ENCODE data around the gene FAT1.

The FAT1 gene

GRCh38 chr4:186617921-186618320 is 105.7 kb downstream of the FAT1 start:
- no peak for TF ChIP-seq CTCF (IDR thresholded peaks at IDR 0.05; ENCODE audit: low read depth, low read length, missing control alignments)
- in situ Hi-C loops (cut with HindIII; ENCODE audit: low sequenced_read_pairs), result no loop called here
- DNase-seq (ENCODE audit: low read depth), result no peak
- H3K4me3 ChIP-seq (ENCODE audit: low read depth, low read length), result no peak overlapping the region

- in situ Hi-C loops (cut with HindIII; ENCODE audit: low sequenced_read_pairs), result no loop called here
- no peak for TF ChIP-seq CTCF (IDR thresholded peaks at IDR 0.05; ENCODE audit: low read depth, low read length, missing control alignments)
- H3K4me3 ChIP-seq (ENCODE audit: low read depth, low read length), result no peak overlapping the region
- DNase-seq (ENCODE audit: low read depth), result no peak
These were observed 116.2 kb downstream of the FAT1 start for GRCh38 chr4:186607490-186607889.

- TF ChIP-seq CTCF (IDR thresholded peaks at IDR 0.05; ENCODE audit: low read depth, low read length, missing control alignments), result no peak
- in situ Hi-C loops (cut with HindIII; ENCODE audit: low sequenced_read_pairs), result no loop called here
- peak; percentile 9 for DNase-seq (ENCODE audit: low read depth)
- no peak overlapping the region for H3K4me3 ChIP-seq (ENCODE audit: low read depth, low read length)
These were observed 117.1 kb downstream of the FAT1 start for GRCh38 chr4:186606591-186606992.

- in situ Hi-C loops (cut with HindIII; ENCODE audit: low sequenced_read_pairs), result no loop called here
- TF ChIP-seq CTCF (IDR thresholded peaks at IDR 0.05; ENCODE audit: low read depth, low read length, missing control alignments), result no peak
- H3K4me3 ChIP-seq (ENCODE audit: low read depth, low read length), result no peak overlapping the region
- DNase-seq (ENCODE audit: low read depth), result no peak
These were observed 118.3 kb downstream of the FAT1 start for GRCh38 chr4:186605261-186605865.

- in situ Hi-C loops (cut with HindIII; ENCODE audit: low sequenced_read_pairs), result no loop called here
- H3K4me3 ChIP-seq (ENCODE audit: low read depth, low read length), result no peak overlapping the region
- no peak for TF ChIP-seq CTCF (IDR thresholded peaks at IDR 0.05; ENCODE audit: low read depth, low read length, missing control alignments)
- DNase-seq (ENCODE audit: low read depth), result no peak
These were observed 119.4 kb downstream of the FAT1 start for GRCh38 chr4:186604124-186604807.

- in situ Hi-C loops (cut with HindIII; ENCODE audit: low sequenced_read_pairs), result no loop called here
- H3K4me3 ChIP-seq (ENCODE audit: low read depth, low read length), result no peak overlapping the region
- no peak for TF ChIP-seq CTCF (IDR thresholded peaks at IDR 0.05; ENCODE audit: low read depth, low read length, missing control alignments)
- no peak for DNase-seq (ENCODE audit: low read depth)
These were observed 120.7 kb downstream of the FAT1 start for GRCh38 chr4:186602978-186603377.

Measured in astrocyte of the cerebellum (primary cell).